Trophoblast cell (in vitro differentiated cells and primary cell): ENCODE data around the gene SYNJ2.

ENCODE experiments used
- DNase-seq, 2 donors: peaks; one replicate each; pipeline ENCODE4 v3.0.0-alpha.2; 2016
- H2AFZ ChIP-seq: 2 replicates; pipeline ENCODE4 v1.6.1; 2013; ENCODE audit warnings: low read length, moderate library complexity, mild to moderate bottlenecking; ENCODE audit not compliant: insufficient read depth, poor library complexity
- H2AK5ac ChIP-seq: 2 replicates; pipeline ENCODE4 v1.6.1; 2013; ENCODE audit warnings: mild to moderate bottlenecking, low read length
- H2BK120ac ChIP-seq: 2 replicates; pipeline ENCODE4 v1.6.1; 2013; ENCODE audit warnings: low read length, mild to moderate bottlenecking, moderate library complexity; ENCODE audit not compliant: insufficient read depth, poor library complexity
- H2BK12ac ChIP-seq: 2 replicates; pipeline ENCODE4 v1.6.1; 2013; ENCODE audit warnings: mild to moderate bottlenecking, low read length, moderate library complexity
- H2BK5ac ChIP-seq: 2 replicates; pipeline ENCODE4 v1.6.1; 2013; ENCODE audit warnings: low read length, low read depth, moderate library complexity, mild to moderate bottlenecking; ENCODE audit not compliant: poor library complexity
- H3K14ac ChIP-seq: 2 replicates; pipeline ENCODE4 v1.6.1; 2013; ENCODE audit warnings: mild to moderate bottlenecking, low read length
- H3K18ac ChIP-seq: 2 replicates; pipeline ENCODE4 v1.6.1; 2013; ENCODE audit warnings: mild to moderate bottlenecking, low read length
- H3K23ac ChIP-seq: 2 replicates; pipeline ENCODE4 v1.6.1; 2013; ENCODE audit warnings: low read length
- H3K27ac ChIP-seq: 2 replicates; pipeline ENCODE4 v1.5.1; 2013; ENCODE audit warnings: low read depth, mild to moderate bottlenecking, inconsistent platforms, low read length, moderate library complexity
- H3K27me3 ChIP-seq: 2 replicates; pipeline ENCODE4 v1.6.1; 2013; ENCODE audit warnings: inconsistent platforms, mild to moderate bottlenecking, low read length, moderate library complexity; ENCODE audit not compliant: insufficient read depth
- H3K36me3 ChIP-seq, 2 experiments: 1 replicate in 1 of 2; 2 replicates in 1 of 2; pipeline ENCODE4 v1.6.1; 2013; ENCODE audit warnings: low read length in 2 of 2, mild to moderate bottlenecking in 2 of 2, moderate library complexity in 1 of 2; ENCODE audit not compliant: insufficient read depth in 2 of 2, control insufficient read depth in 1 of 2
- H3K4ac ChIP-seq: 2 replicates; pipeline ENCODE4 v1.6.1; 2013; ENCODE audit warnings: low read depth, mild to moderate bottlenecking, low read length, moderate library complexity
- H3K4me1 ChIP-seq, 2 experiments: 1 replicate in 1 of 2; 2 replicates in 1 of 2; pipeline ENCODE4 v1.6.1; 2013; ENCODE audit warnings: low read length in 2 of 2, mild to moderate bottlenecking in 2 of 2, moderate library complexity in 1 of 2; ENCODE audit not compliant: insufficient read depth in 2 of 2, control insufficient read depth in 1 of 2
- H3K4me2 ChIP-seq: 2 replicates; pipeline ENCODE4 v1.6.1; 2013; ENCODE audit warnings: inconsistent platforms, mild to moderate bottlenecking, low read length, moderate library complexity
- H3K4me3 ChIP-seq: 2 replicates; pipeline ENCODE4 v1.5.1; 2013; ENCODE audit warnings: mild to moderate bottlenecking, low read depth, low read length, inconsistent platforms
- H3K79me1 ChIP-seq: one replicate; pipeline ENCODE4 v1.6.1; 2013; ENCODE audit warnings: low read length
- H3K79me2 ChIP-seq: 2 replicates; pipeline ENCODE4 v1.6.1; 2013; ENCODE audit warnings: low read length, mild to moderate bottlenecking; ENCODE audit not compliant: control insufficient read depth, insufficient read depth, poor library complexity
- H3K9ac ChIP-seq: 2 replicates; pipeline ENCODE4 v1.6.1; 2013; ENCODE audit warnings: mild to moderate bottlenecking, low read length
- H3K9me3 ChIP-seq: 2 replicates; pipeline ENCODE4 v1.6.1; 2013; ENCODE audit warnings: low read depth, mild to moderate bottlenecking, control low read depth, inconsistent platforms, low read length; ENCODE audit not compliant: insufficient read depth
- H4K12ac ChIP-seq: 2 replicates; pipeline ENCODE4 v1.6.1; 2013; ENCODE audit warnings: low read depth, mild to moderate bottlenecking, low read length, moderate library complexity
- H4K8ac ChIP-seq: 2 replicates; pipeline ENCODE4 v1.6.1; 2013; ENCODE audit warnings: low read depth, mild to moderate bottlenecking, low read length, moderate library complexity
- H4K91ac ChIP-seq: one replicate; pipeline ENCODE4 v1.6.1; 2013; ENCODE audit warnings: low read depth, mild to moderate bottlenecking, low read length, moderate library complexity
- WGBS: extraction: QIAGEN DNeasy Blood & Tissue Kit; methylation state at CpG from one replicate; pipeline ENCODE4 v1.1.7; 2013; ENCODE audit warnings: missing lambda C conversion rate; ENCODE audit not compliant: insufficient read length, insufficient coverage; ENCODE audit errors: extremely low coverage; 5-methylcytosine and 5-hydroxymethylcytosine counted together

Gene SYNJ2

DNA sequence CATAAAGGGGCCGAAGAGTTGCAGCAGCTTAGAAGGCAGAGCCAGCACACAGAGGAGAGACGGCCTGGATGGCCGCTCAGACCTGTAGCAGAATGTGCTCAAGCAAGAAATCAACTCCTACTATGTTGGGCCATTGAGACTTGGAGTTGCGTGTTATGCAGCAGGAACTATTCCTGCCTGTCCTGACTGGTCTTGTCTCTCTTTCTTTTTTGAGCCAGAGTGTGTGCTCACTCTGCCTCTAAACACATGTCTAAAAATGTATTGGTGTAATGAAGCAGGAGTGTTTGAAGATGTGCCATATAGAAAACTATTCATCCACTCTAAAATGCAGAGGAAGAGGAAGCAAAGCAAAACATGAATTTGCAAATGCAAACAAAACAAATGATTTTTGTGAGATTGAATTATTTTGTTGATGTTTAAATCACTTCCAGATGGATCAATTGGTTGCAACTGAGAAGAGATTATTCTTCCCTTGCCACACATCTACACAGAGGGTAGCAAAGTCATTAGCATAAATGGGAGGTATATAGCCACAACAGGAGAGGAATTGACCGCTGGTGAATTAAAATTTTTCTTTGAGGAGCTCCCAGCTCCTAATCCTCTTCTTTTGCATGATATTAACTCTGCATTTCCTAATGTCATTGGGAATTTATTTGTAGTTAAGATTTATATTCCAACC is 20.4 kb upstream of the SYNJ2 start:
- Histone ChIP-seq H3K14ac (no peak overlapping the region), H3K18ac (no peak overlapping the region), H4K91ac (no peak overlapping the region), H3K23ac (no peak overlapping the region), H3K4me2 (no peak overlapping the region), H3K4ac (no peak overlapping the region), H3K79me1 (no peaks in the 10 kb centered on the region), H3K79me2 (no peaks in the 10 kb centered on the region), H2BK120ac (no peak overlapping the region), H3K27me3 (no peaks in the 10 kb centered on the region), H4K8ac (no peak overlapping the region), H3K9ac (no peak overlapping the region), H2AFZ (no peak overlapping the region), H2BK5ac (no peak overlapping the region), H4K12ac (no peak overlapping the region), H2BK12ac (no peak overlapping the region), H3K9me3 (peaks cover 3% of the 10 kb centered on the region), H3K4me1 (no peaks in the 10 kb centered on the region), H3K36me3 (no peaks in the 10 kb centered on the region), H2AK5ac (peak overlapping the region; percentile 42), H3K27ac (no peak overlapping the region), H3K4me3 (no peak overlapping the region)
- WGBS: no CpG with 5 or more reads among the region's 5 CpGs
- no peak for DNase-seq

DNA sequence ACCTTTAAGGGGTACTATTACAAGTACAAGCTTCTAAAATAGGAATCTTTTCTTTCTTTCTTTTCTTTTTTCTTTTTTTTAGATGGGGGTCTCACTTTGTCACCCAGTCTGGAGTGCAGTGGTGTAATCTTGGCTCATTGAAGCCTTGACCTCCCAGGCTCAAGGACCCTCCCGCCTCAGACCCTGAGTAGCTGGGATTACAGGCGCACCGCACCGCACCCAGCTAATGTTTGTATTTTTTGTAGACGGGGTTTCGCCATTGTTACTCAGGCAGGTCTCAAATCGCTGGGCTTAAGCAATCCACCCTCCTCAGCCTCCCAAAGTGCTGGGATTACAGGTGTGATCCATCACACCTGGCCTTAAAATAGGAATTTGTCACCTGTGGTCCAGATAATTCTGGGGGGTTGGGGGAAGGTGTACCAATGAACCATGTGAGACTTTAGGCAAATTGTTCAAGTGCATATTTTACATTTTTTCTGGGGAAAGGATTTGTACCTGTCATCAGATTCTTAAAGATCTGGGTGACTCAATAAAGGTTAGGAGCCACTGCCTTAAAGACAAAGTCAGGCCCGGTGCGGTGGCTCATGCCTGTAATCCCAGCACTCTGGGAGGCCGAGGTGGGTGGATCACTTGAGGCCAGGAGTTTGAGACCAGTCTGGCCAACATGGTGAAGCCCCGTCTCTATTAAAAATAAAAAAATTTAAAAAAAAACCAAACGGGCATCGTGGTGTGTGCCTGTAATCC is 19.7 kb upstream of the SYNJ2 start:
- Histone ChIP-seq H3K27ac (no peak overlapping the region), H3K4me3 (no peak overlapping the region), H2BK12ac (no peak overlapping the region), H3K79me1 (no peaks in the 10 kb centered on the region), H3K9ac (no peak overlapping the region), H3K36me3 (no peaks in the 10 kb centered on the region), H3K4ac (no peak overlapping the region), H4K91ac (no peak overlapping the region), H2BK5ac (no peak overlapping the region), H4K8ac (no peak overlapping the region), H3K4me2 (no peak overlapping the region), H3K9me3 (peaks cover 3% of the 10 kb centered on the region), H3K18ac (no peak overlapping the region), H2BK120ac (no peak overlapping the region), H4K12ac (no peak overlapping the region), H2AFZ (no peak overlapping the region), H2AK5ac (no peak overlapping the region), H3K23ac (no peak overlapping the region), H3K27me3 (no peaks in the 10 kb centered on the region), H3K4me1 (no peaks in the 10 kb centered on the region), H3K79me2 (no peaks in the 10 kb centered on the region), H3K14ac (no peak overlapping the region)
- peak in 1 of 2 donors; percentile 72 for DNase-seq
- no CpG with 5 or more reads among the region's 13 CpGs for WGBS

DNA sequence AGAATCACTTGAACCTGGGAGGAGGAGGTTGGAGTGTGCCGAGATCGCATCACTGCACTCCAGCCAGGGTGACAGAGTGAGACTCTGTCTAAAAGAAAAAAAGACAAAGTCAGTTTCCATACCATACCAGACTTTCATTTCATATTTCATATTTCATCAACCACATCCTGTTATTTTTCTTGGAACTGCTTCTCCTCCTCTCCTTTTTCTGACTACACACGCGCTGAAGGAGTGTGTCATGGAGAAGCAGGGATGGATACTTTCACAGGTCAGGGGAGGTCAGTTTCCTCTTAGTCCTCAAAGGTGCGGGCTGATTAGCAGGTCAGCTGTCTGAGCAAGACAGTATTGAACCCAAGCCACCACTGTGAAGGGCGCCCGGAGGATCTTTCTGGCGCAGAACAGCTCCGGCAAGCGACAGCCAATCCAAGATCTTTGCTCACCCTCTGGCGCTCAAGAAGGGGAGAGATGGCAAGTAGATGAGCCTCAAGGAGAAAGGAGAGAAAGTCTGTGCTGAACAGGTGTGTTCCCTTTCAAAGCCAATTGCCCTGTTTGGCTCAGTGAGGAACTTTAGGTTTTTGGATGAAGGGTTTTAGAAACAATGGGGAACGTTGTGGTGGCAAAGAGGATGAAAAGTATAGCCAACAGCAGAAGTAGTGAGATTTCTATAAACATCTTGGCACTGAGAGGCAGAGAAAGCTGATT is 18.9 kb upstream of the SYNJ2 start:
- no peak overlapping the region for H3K4me3 ChIP-seq
- peak overlapping the region; percentile 6 for H2AFZ ChIP-seq
- no peak overlapping the region for H2AK5ac ChIP-seq
- H3K18ac ChIP-seq: no peak overlapping the region
- no peaks in the 10 kb centered on the region for H3K79me2 ChIP-seq
- no peaks in the 10 kb centered on the region for H3K79me1 ChIP-seq
- WGBS: no CpG with 5 or more reads among the region's 12 CpGs
- no peak overlapping the region for H2BK5ac ChIP-seq
- no peak overlapping the region for H3K23ac ChIP-seq
- H3K4ac ChIP-seq: no peak overlapping the region
- no peak overlapping the region for H3K27ac ChIP-seq
- no peak overlapping the region for H2BK120ac ChIP-seq
- H3K9ac ChIP-seq: no peak overlapping the region
- H3K4me2 ChIP-seq: no peak overlapping the region
- no peak overlapping the region for H4K8ac ChIP-seq
- H3K4me1 ChIP-seq: no peaks in the 10 kb centered on the region
- DNase-seq: peak in 1 of 2 donors; percentile 28
- H3K27me3 ChIP-seq: no peaks in the 10 kb centered on the region
- H2BK12ac ChIP-seq: no peak overlapping the region
- no peaks in the 10 kb centered on the region for H3K36me3 ChIP-seq
- no peak overlapping the region for H3K14ac ChIP-seq
- no peak overlapping the region for H4K91ac ChIP-seq
- no peak overlapping the region for H4K12ac ChIP-seq
- H3K9me3 ChIP-seq: peaks cover 3% of the 10 kb centered on the region

DNA sequence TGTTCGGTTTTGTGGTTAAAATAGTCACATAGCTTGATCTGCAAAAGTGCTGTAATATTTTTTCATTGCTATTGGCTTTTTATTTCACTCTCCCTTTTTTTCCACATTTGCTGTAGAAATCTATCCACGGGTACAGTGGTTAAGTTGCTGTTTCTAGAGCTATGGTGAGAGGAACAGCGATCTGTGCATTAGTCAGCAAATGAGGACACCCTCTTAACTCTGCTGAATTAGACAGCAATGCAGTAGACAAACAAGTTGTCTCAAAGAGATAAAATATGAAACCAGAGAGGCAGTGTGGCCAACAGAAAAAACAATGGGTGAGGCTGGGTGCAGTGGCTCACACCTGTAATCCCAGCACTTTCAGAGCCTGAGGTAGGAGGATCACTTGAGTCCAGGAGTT is 17.6 kb upstream of the SYNJ2 start:
- H2BK12ac ChIP-seq: no peak overlapping the region
- no peak overlapping the region for H3K18ac ChIP-seq
- no peak for DNase-seq
- H3K79me1 ChIP-seq: no peaks in the 10 kb centered on the region
- no peak overlapping the region for H4K91ac ChIP-seq
- H3K9me3 ChIP-seq: no peaks in the 10 kb centered on the region
- no peak overlapping the region for H4K12ac ChIP-seq
- no peak overlapping the region for H2BK5ac ChIP-seq
- H3K4me2 ChIP-seq: no peak overlapping the region
- H2AFZ ChIP-seq: no peak overlapping the region
- H2BK120ac ChIP-seq: no peak overlapping the region
- H4K8ac ChIP-seq: no peak overlapping the region
- no peak overlapping the region for H3K23ac ChIP-seq
- H3K9ac ChIP-seq: no peak overlapping the region
- no peak overlapping the region for H3K27ac ChIP-seq
- no peaks in the 10 kb centered on the region for H3K27me3 ChIP-seq
- no peak overlapping the region for H3K14ac ChIP-seq
- H3K79me2 ChIP-seq: no peaks in the 10 kb centered on the region
- no peak overlapping the region for H3K4ac ChIP-seq
- H2AK5ac ChIP-seq: no peak overlapping the region
- no peak overlapping the region for H3K4me3 ChIP-seq
- H3K4me1 ChIP-seq: peaks cover 2 to 3% of the 10 kb centered on the region in 2 experiments
- WGBS: no CpG with 5 or more reads among the region's 3 CpGs
- no peaks in the 10 kb centered on the region for H3K36me3 ChIP-seq
